Panc1 (cell line): ENCODE measurements around the gene PKM. TPM values are rescaled to one million over a fixed set of nuclear protein-coding genes. Genes with fewer than 3 reads are reported as not detected.

Experiments used
- ATAC-seq: fragments of 200-7000 bp; cut with Tn5 transposase; 2 replicates; pipeline ENCODE4 v1.9.1; 2020; ENCODE audit warnings: mild to moderate bottlenecking, moderate library complexity
- BruUV-seq: library from RNA; stranded (reverse); fragments of 400-500 nt; replicated peaks from 2 replicates; lab custom pipeline; 2021; lab: Mats Ljungman, UMichigan
- CTCF ChIA-PET: fragments of 300-600 bp; sonication (Branson Sonifier 250); formaldehyde crosslinking; loops from one replicate; lab custom pipeline; 2022; ENCODE audit warnings: antibody characterized with exemption; lab: Charles Lee
- POLR2A ChIA-PET: fragments of 300-600 bp; sonication (Branson Sonifier 250); formaldehyde crosslinking; loops from one replicate; lab custom pipeline; 2022; ENCODE audit warnings: antibody characterized with exemption; lab: Charles Lee
- DNase-seq: peaks from one replicate; pipeline ENCODE4 v3.0.0-alpha.2; 2010; ENCODE audit warnings: low read depth, low spot score
- H3K27ac ChIP-seq: 2 replicates; pipeline ENCODE4 v1.5.1; 2011; ENCODE audit warnings: mild to moderate bottlenecking, low read length, inconsistent platforms
- H3K27me3 ChIP-seq: fragments of 200-500 bp; sonication (Bioruptor generic); 2 replicates; pipeline ENCODE4 v1.6.0; 2014; ENCODE audit warnings: low read length, inconsistent platforms; ENCODE audit not compliant: control insufficient read depth, insufficient read depth
- H3K36me3 ChIP-seq: fragments of 200-500 bp; sonication (Bioruptor generic); 2 replicates; pipeline ENCODE4 v1.5.1; 2014; ENCODE audit warnings: inconsistent platforms, mild to moderate bottlenecking, low read length, moderate library complexity; ENCODE audit not compliant: control insufficient read depth, insufficient read depth
- H3K4me1 ChIP-seq: 2 replicates; pipeline ENCODE4 v1.5.1; 2011; ENCODE audit warnings: inconsistent platforms, mild to moderate bottlenecking, low read length, moderate library complexity; ENCODE audit not compliant: control insufficient read depth, insufficient read depth
- H3K4me3 ChIP-seq, 2 experiments: 2 replicates each; pipeline ENCODE4 v1.5.1; 2011 to 2012; ENCODE audit warnings: low read depth in 2 of 2, low read length in 2 of 2, mild to moderate bottlenecking in 2 of 2, inconsistent platforms in 1 of 2, moderate library complexity in 1 of 2
- H3K9me3 ChIP-seq: fragments of 200-500 bp; sonication (Bioruptor generic); 2 replicates; pipeline ENCODE4 v1.5.1; 2014; ENCODE audit warnings: low read depth, mild to moderate bottlenecking, inconsistent platforms, low read length, moderate library complexity; ENCODE audit not compliant: control insufficient read depth, insufficient read depth
- POLR2AphosphoS5 ChIP-seq: IDR thresholded peaks from 2 replicates; pipeline ENCODE4 v1.6.1; 2012; ENCODE audit warnings: mild to moderate bottlenecking, low read depth, low read length, moderate library complexity
- SIN3A ChIP-seq: IDR thresholded peaks from 2 replicates; pipeline ENCODE4 v1.6.1; 2012; ENCODE audit warnings: low read depth, mild to moderate bottlenecking, low read length, moderate library complexity, borderline replicate concordance; ENCODE audit not compliant: insufficient read depth
- TCF7L2 ChIP-seq: IDR thresholded peaks from 2 replicates; pipeline ENCODE4 v1.6.1; 2011; ENCODE audit warnings: mild to moderate bottlenecking, low read depth, low read length, inconsistent platforms
- in situ Hi-C: cut with HindIII; loops from 2 replicates; pipeline ENCODE4 v1.10.0; 2016; ENCODE audit warnings: low sequenced_read_pairs, low pct_unique_long_range_greater_than_20kb
- intact Hi-C: fragments of 100-400 bp; cut with micrococcal nuclease; formaldehyde crosslinking; loops from one replicate; pipeline ENCODE4 v1.10.0; 2022; ENCODE audit not compliant: unreplicated experiment
- total RNA-seq: library from RNA; stranded (reverse); gene quantifications from one replicate; pipeline ENCODE4 v1.2.1, GENCODE V29; 2021; ENCODE audit not compliant: unreplicated experiment
- TF ChIP-seq, protein P1 (sequence below): fragments of 450-650 bp; IDR thresholded peaks from 2 replicates; pipeline ENCODE4 v1.5.1; 2017; ENCODE audit warnings: mild to moderate bottlenecking
- TF ChIP-seq, protein P2 (sequence below), 2 experiments: IDR thresholded peaks; 2 replicates each; pipeline ENCODE4 v1.6.1; 2011 to 2012; ENCODE audit warnings: low read depth in 2 of 2, control low read depth in 1 of 2, low read length in 1 of 2, mild to moderate bottlenecking in 1 of 2, moderate library complexity in 1 of 2; ENCODE audit not compliant: insufficient read depth in 1 of 2

PKM gene
- total RNA-seq, 1 experiment from 2014 or later = 1,590 TPM

DNA sequence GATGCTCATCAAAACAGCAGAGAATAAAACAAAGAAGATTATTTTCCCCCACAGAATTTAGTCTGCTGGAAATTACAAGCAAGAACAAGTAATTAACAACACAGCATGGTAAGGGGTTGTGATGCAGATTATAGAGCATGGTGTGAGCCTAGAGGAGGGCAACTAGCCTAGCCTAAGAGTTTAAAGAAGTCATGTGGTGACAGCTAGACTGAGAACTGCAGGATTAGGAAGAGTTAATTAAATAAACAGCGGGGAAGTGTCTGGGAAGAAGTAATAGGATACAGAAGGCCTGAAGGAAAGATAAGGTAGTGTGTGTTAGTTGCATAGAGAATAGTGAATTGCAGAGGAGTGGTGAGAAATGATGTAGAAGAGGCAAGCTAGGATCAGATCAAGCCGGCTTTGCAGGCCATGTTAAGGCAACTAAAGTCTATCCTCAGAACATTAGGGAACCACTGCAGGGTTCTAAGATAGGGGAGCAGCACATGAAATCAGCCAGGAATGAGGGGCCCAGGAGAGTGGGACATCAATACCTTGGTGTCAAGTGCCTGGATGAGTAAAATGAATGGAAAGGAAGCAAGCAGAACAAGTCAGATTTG, 11.9 kb upstream of the PKM start:
- DNase-seq (no peak), ATAC-seq (no peak)
- Histone ChIP-seq H3K36me3 (peaks cover 6% of the 10 kb centered on the region; the same call in 1 of the 2 replicates), H3K9me3 (no peaks in the 10 kb centered on the region), H3K27ac (no peak overlapping the region), H3K27me3 (no peaks in the 10 kb centered on the region), H3K4me1 (peaks cover 3% of the 10 kb centered on the region), H3K4me3 (no peak overlapping the region)
- intact Hi-C loops = no loop called here
- no TSS peak for BruUV-seq
- ChIA-PET POLR2A (interaction anchor here (0.6 kb wide), 1 partner anchor 213 kb away, joined by 5 read pairs; no protein-coding TSS in a partner anchor), CTCF (no interaction called here)
- in situ Hi-C loops = no loop called here
- TF ChIP-seq POLR2AphosphoS5 (no peak), TCF7L2 (no peak), SIN3A (no peak)
- TF ChIP-seq, protein P1, sequence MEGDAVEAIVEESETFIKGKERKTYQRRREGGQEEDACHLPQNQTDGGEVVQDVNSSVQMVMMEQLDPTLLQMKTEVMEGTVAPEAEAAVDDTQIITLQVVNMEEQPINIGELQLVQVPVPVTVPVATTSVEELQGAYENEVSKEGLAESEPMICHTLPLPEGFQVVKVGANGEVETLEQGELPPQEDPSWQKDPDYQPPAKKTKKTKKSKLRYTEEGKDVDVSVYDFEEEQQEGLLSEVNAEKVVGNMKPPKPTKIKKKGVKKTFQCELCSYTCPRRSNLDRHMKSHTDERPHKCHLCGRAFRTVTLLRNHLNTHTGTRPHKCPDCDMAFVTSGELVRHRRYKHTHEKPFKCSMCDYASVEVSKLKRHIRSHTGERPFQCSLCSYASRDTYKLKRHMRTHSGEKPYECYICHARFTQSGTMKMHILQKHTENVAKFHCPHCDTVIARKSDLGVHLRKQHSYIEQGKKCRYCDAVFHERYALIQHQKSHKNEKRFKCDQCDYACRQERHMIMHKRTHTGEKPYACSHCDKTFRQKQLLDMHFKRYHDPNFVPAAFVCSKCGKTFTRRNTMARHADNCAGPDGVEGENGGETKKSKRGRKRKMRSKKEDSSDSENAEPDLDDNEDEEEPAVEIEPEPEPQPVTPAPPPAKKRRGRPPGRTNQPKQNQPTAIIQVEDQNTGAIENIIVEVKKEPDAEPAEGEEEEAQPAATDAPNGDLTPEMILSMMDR = no peak
- TF ChIP-seq, protein P2, sequence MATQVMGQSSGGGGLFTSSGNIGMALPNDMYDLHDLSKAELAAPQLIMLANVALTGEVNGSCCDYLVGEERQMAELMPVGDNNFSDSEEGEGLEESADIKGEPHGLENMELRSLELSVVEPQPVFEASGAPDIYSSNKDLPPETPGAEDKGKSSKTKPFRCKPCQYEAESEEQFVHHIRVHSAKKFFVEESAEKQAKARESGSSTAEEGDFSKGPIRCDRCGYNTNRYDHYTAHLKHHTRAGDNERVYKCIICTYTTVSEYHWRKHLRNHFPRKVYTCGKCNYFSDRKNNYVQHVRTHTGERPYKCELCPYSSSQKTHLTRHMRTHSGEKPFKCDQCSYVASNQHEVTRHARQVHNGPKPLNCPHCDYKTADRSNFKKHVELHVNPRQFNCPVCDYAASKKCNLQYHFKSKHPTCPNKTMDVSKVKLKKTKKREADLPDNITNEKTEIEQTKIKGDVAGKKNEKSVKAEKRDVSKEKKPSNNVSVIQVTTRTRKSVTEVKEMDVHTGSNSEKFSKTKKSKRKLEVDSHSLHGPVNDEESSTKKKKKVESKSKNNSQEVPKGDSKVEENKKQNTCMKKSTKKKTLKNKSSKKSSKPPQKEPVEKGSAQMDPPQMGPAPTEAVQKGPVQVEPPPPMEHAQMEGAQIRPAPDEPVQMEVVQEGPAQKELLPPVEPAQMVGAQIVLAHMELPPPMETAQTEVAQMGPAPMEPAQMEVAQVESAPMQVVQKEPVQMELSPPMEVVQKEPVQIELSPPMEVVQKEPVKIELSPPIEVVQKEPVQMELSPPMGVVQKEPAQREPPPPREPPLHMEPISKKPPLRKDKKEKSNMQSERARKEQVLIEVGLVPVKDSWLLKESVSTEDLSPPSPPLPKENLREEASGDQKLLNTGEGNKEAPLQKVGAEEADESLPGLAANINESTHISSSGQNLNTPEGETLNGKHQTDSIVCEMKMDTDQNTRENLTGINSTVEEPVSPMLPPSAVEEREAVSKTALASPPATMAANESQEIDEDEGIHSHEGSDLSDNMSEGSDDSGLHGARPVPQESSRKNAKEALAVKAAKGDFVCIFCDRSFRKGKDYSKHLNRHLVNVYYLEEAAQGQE (IDR thresholded peaks at IDR 0.05; ENCODE audit: insufficient read depth in 1 of 2, low read depth in 2 of 2, low read length in 1 of 2) = no peak

DNA sequence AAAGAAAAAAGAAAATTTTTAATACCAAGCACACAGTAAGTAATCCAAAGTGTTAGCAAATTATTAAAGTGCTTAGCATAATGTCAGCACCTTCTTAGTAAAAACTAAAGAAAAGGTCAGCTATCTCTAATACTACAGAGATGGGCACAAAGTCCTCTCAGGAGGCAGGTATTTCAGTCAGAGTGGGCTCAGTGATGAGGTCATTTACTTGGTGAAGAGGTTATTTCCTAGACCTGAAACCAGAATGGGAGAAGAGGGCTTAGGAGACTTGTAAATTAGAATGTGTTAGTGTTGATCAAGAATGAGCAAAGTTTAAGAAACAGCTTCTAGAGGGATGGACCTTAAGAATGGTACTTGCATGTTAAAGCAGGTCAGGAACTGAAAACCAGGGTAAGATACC, 8.7 kb upstream of the PKM start:
- no peak for DNase-seq
- TF ChIP-seq SIN3A (no peak), POLR2AphosphoS5 (no peak), TCF7L2 (no peak)
- TF ChIP-seq, protein P1 = no peak
- TF ChIP-seq, protein P2 (IDR thresholded peaks at IDR 0.05; ENCODE audit: insufficient read depth in 1 of 2, low read depth in 2 of 2, low read length in 1 of 2) = no peak
- Histone ChIP-seq H3K36me3 (peaks cover 6% of the 10 kb centered on the region; the same call in 1 of the 2 replicates), H3K4me1 (peaks cover 17% of the 10 kb centered on the region), H3K9me3 (no peaks in the 10 kb centered on the region), H3K4me3 (no peak overlapping the region), H3K27me3 (no peaks in the 10 kb centered on the region), H3K27ac (no peak overlapping the region)
- ChIA-PET CTCF (no interaction called here), POLR2A (interaction anchor here (0.6 kb wide), 3 partner anchors 10 to 980 kb away, joined by 3 to 5 read pairs (median 4); no protein-coding TSS in a partner anchor)
- ATAC-seq = no peak
- in situ Hi-C loops = no loop called here
- intact Hi-C loops = no loop called here
- no TSS peak for BruUV-seq
